ENCODE measurements around the gene MCF2L2.
"Not testable (repeated sequence)": the region's sequence is repeated elsewhere in the genome, so short reads cannot be mapped to it uniquely, and the experiment has no call there.

The MCF2L2 gene

GRCh38 chr3:183443395-183444385, 15.3 kb upstream of the MCF2L2 start:
- no peak for DNase-seq (ENCODE audit: low spot score)

GRCh38 chr3:183442994-183443393, 14.6 kb upstream of the MCF2L2 start:
- no peak for DNase-seq (ENCODE audit: low spot score)

- DNase-seq (ENCODE audit: low spot score) = not testable (repeated sequence)
Measured at GRCh38 chr3:183440521-183440920, 12.1 kb upstream of the MCF2L2 start.

- DNase-seq (ENCODE audit: low spot score) = no peak
Measured at GRCh38 chr3:183439515-183439914, 11.1 kb upstream of the MCF2L2 start.

- peak; percentile 26 for DNase-seq (ENCODE audit: low spot score)
Measured at GRCh38 chr3:183438735-183439134, 10.3 kb upstream of the MCF2L2 start.

- no peak for DNase-seq (ENCODE audit: low spot score)
Measured at GRCh38 chr3:183437666-183438564, 9.5 kb upstream of the MCF2L2 start.

- DNase-seq (ENCODE audit: low spot score) = no peak
Measured at GRCh38 chr3:183437061-183437460, 8.6 kb upstream of the MCF2L2 start.

- DNase-seq (ENCODE audit: low spot score) = no peak
Measured at GRCh38 chr3:183435661-183436060, 7.2 kb upstream of the MCF2L2 start.

- DNase-seq (ENCODE audit: low spot score) = no peak
Measured at GRCh38 chr3:183434992-183435391, 6.6 kb upstream of the MCF2L2 start.

- no peak for DNase-seq (ENCODE audit: low spot score)
Measured at GRCh38 chr3:183434503-183434902, 6.1 kb upstream of the MCF2L2 start.

- DNase-seq (ENCODE audit: low spot score) = no peak
Measured at GRCh38 chr3:183430325-183430957, 2.0 kb upstream of the MCF2L2 start.

GRCh38 chr3:183427876-183428446, 458 bp downstream of the MCF2L2 start:
- DNase-seq (ENCODE audit: low spot score) = no peak

- no peak for DNase-seq (ENCODE audit: low spot score)
Measured at GRCh38 chr3:183427196-183427875, 1.1 kb downstream of the MCF2L2 start.

- not testable (repeated sequence) for DNase-seq (ENCODE audit: low spot score)
Measured at GRCh38 chr3:183418807-183419206, 9.6 kb downstream of the MCF2L2 start.

GRCh38 chr3:183411216-183411922, 17.1 kb downstream of the MCF2L2 start:
- no peak for DNase-seq (ENCODE audit: low spot score)

GRCh38 chr3:183410759-183411158, 17.7 kb downstream of the MCF2L2 start:
- no peak for DNase-seq (ENCODE audit: low spot score)

- DNase-seq (ENCODE audit: low spot score) = no peak
Measured at GRCh38 chr3:183410280-183410679, 18.1 kb downstream of the MCF2L2 start.

GRCh38 chr3:183409219-183409618, 19.2 kb downstream of the MCF2L2 start:
- DNase-seq (ENCODE audit: low spot score) = no peak

GRCh38 chr3:183401678-183402077, 26.7 kb downstream of the MCF2L2 start:
- no peak for DNase-seq (ENCODE audit: low spot score)

GRCh38 chr3:183400352-183400751, 28.1 kb downstream of the MCF2L2 start:
- DNase-seq (ENCODE audit: low spot score) = no peak
